Upper lobe of left lung (tissue), 4 donors: Measurements from ENCODE around the gene P2RY6.

Experiments used
- POLR2A ChIP-seq, 4 donors: fragments of 450-650 bp; IDR thresholded peaks; one replicate each; pipeline ENCODE4 v1.5.1; 2016 to 2017; ENCODE audit warnings: antibody characterized with exemption in 4 of 4, mild to moderate bottlenecking in 2 of 4
- POLR2AphosphoS5 ChIP-seq, 2 donors: sonication (generic); formaldehyde crosslinking; IDR thresholded peaks; one replicate each; pipeline ENCODE4 v1.5.1; 2017; ENCODE audit warnings: antibody characterized with exemption in 2 of 2

- TF ChIP-seq POLR2A (IDR thresholded peaks at IDR 0.05) (no peak), POLR2AphosphoS5 (IDR thresholded peaks at IDR 0.05) (no peak)
These were observed 36.8 kb upstream of the P2RY6 start for GRCh38 chr11:73235236-73235786.
